ENCODE measurements around the gene COPG2. TPM values are rescaled to one million over a fixed set of nuclear protein-coding genes. Genes with fewer than 3 reads are reported as not detected.

The COPG2 gene
- total and polyA plus RNA-seq, 2 of the 4 experiments (the other 2 are of a cell fraction): 18.1 to 50.0 TPM

- Histone ChIP-seq H3K9ac (ENCODE audit: low read depth, low read length) (no peak overlapping the region), H3K14ac (replicated peaks; ENCODE audit: low read depth, low read length) (no peak overlapping the region), H3K4me1 (ENCODE audit: control insufficient read depth, insufficient read depth, low read length) (peaks cover 2% of the 10 kb centered on the region; the same call in 1 of the 2 replicates), H4K91ac (ENCODE audit: insufficient read depth, low read depth, low read length) (no peak overlapping the region), H3K18ac (ENCODE audit: low read depth, low read length) (no peak overlapping the region), H2BK120ac (ENCODE audit: low read depth, low read length) (no peak overlapping the region), H3K56ac (ENCODE audit: extremely low read depth, insufficient read depth, low read length) (no peak overlapping the region), H4K20me1 (ENCODE audit: insufficient read depth, low read length) (no peaks in the 10 kb centered on the region), H3K9me1 (ENCODE audit: insufficient read depth, low read length) (no peaks in the 10 kb centered on the region), H2AK5ac (ENCODE audit: low read depth, low read length) (no peak overlapping the region), H3K23ac (ENCODE audit: low read depth, low read length) (no peak overlapping the region), H4K8ac (ENCODE audit: low read depth in 2 of 2, low read length in 2 of 2) (no peak overlapping the region), H3K4ac (ENCODE audit: low read depth, low read length) (no peak overlapping the region), H3K4me3 (ENCODE audit: insufficient read depth, low read depth, low read length) (no peak overlapping the region), H2BK15ac (ENCODE audit: low read depth, low read length) (no peak overlapping the region), H2AFZ (replicated peaks; ENCODE audit: low read length, poor library complexity) (no peak overlapping the region), H2BK5ac (ENCODE audit: low read depth, low read length, poor library complexity, severe bottlenecking) (no peak overlapping the region), H3K36me3 (ENCODE audit: control insufficient read depth, insufficient read depth, low read length) (peaks cover 4% of the 10 kb centered on the region), H2AK9ac (replicated peaks; ENCODE audit: low read depth, low read length, poor library complexity) (no peak overlapping the region), H3K79me1 (ENCODE audit: low read depth in 1 of 2, low read length in 2 of 2) (no peaks in the 10 kb centered on the region), H3K27ac (ENCODE audit: insufficient read depth, low read length) (no peak overlapping the region), H3K9me3 (ENCODE audit: control insufficient read depth, insufficient read depth, low read length) (no peaks in the 10 kb centered on the region), H4K5ac (ENCODE audit: low read depth, low read length) (no peak overlapping the region), H2BK20ac (ENCODE audit: low read depth, low read length) (no peak overlapping the region), H3K4me2 (ENCODE audit: low read depth, low read length) (no peak overlapping the region), H3K27me3 (ENCODE audit: control insufficient read depth, insufficient read depth, low read length) (no peaks in the 10 kb centered on the region)
- intact Hi-C loops (cut with micrococcal nuclease): no loop called here
- ChIA-PET CTCF (no interaction called here), POLR2A (ENCODE audit: unreplicated experiment) (no interaction called here)
- ATAC-seq (ENCODE audit: low read depth): no peak
- in situ Hi-C loops (cut with MboI; ENCODE audit: low sequenced_read_pairs): no loop called here
- dilution Hi-C loops (cut with HindIII; ENCODE audit: low sequenced_read_pairs, unreplicated experiment): no loop called here
- BruUV-seq (replicated peaks): no TSS peak
- TF ChIP-seq RCOR1 (IDR thresholded peaks at IDR 0.05; ENCODE audit: insufficient replicate concordance, low read length) (no peak), RAD21 (IDR thresholded peaks at IDR 0.05; ENCODE audit: low read length) (no peak), MAZ (IDR thresholded peaks at IDR 0.05; ENCODE audit: borderline replicate concordance, low read depth, low read length) (no peak), CEBPB (IDR thresholded peaks at IDR 0.05; ENCODE audit: low read depth, low read length) (no peak)
- DNase-seq: no peak
- no CpG with 5 or more reads among the region's 5 CpGs for WGBS, 2 experiments (ENCODE audit: extremely low coverage in 2 of 2, insufficient read length in 1 of 2)
Measured at GRCh38 chr7:130648580-130648979, 20.0 kb downstream of the COPG2 start.
